SK-N-SH treated with all-trans-retinoic acid at 6 μM for 48 hours (cell line): ENCODE data around the gene CD200R1L.

ENCODE experiments used
- CSRNP3 ChIP-seq: fragments of 250-450 bp; sonication (Bioruptor Pico); IDR thresholded peaks from 2 replicates; pipeline ENCODE4 v1.5.1; 2021; ENCODE audit warnings: mild to moderate bottlenecking, moderate library complexity
- ISL1 ChIP-seq: fragments of 250-450 bp; sonication (Bioruptor Pico); IDR thresholded peaks from 2 replicates; pipeline ENCODE4 v2.1.2; 2022; ENCODE audit warnings: mild to moderate bottlenecking, moderate library complexity
- SNAI2 ChIP-seq: fragments of 250-450 bp; sonication (Bioruptor Pico); IDR thresholded peaks from 2 replicates; pipeline ENCODE4 v1.5.0; 2020; ENCODE audit warnings: mild to moderate bottlenecking, moderate library complexity
- TCF4 ChIP-seq: fragments of 250-450 bp; sonication (Bioruptor Pico); IDR thresholded peaks from 2 replicates; pipeline ENCODE4 v1.8.0; 2021; ENCODE audit warnings: mild to moderate bottlenecking, moderate library complexity, borderline replicate concordance
- ZFP30 ChIP-seq: fragments of 450-650 bp; formaldehyde crosslinking; IDR thresholded peaks from 2 replicates; pipeline ENCODE4 v1.5.0; 2022; ENCODE audit warnings: mild to moderate bottlenecking, moderate library complexity

GRCh38 chr3:112781599-112781998 is 65.1 kb downstream of the CD200R1L start:
- TF ChIP-seq CSRNP3 (CRISPR knock-in tag) (no peak), ZFP30 (no peak), TCF4 (CRISPR knock-in tag) (no peak), SNAI2 (CRISPR knock-in tag) (no peak), ISL1 (CRISPR knock-in tag) (no peak)
